Ammon's horn (tissue), 1 donor: ENCODE results near the gene KRTCAP2.

Experiments
- DNase-seq: peaks from one replicate; pipeline ENCODE4 v3.0.0-alpha.2; 2016; ENCODE audit warnings: low spot score

KRTCAP2 gene

DNA sequence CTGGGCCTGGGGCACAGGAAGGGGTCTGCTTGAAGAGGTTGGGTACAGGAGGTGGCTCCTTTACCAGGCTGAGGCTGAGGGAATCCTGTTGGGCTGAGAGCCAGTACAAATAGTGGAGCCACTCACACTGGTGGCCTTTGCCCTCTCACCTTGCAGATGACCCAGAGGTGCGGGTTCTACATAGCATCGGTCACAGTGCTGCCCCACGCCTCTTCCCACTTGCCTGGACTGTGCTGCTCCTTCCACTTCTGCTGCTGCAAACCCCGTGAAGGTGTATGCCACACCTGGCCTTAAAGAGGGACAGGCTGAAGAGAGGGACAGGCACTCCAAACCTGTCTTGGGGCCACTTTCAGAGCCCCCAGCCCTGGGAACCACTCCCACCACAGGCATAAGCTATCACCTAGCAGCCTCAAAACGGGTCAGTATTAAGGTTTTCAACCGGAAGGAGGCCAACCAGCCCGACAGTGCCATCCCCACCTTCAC lies 39.3 kb downstream of the KRTCAP2 start:
- no peak for DNase-seq

DNA sequence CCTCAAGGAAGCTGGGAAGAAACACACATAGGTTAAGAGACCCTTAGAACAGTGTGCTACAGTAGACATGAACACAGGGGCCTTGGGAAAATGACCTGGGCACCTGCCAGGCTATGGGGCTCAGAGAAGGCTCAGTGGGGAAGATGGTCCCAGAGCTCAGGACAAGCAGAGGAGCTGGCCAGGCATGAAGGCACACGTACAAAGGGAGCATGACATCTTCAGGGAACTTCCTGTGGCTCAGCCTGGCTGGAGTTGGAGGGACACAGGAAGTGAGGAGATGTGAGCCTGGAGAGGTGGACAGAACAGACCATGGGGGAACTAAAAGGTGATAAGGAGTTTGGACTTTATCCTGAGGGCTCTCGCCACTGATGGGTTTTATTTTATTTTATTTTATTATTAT lies 41.2 kb downstream of the KRTCAP2 start:
- DNase-seq, result no peak

DNA sequence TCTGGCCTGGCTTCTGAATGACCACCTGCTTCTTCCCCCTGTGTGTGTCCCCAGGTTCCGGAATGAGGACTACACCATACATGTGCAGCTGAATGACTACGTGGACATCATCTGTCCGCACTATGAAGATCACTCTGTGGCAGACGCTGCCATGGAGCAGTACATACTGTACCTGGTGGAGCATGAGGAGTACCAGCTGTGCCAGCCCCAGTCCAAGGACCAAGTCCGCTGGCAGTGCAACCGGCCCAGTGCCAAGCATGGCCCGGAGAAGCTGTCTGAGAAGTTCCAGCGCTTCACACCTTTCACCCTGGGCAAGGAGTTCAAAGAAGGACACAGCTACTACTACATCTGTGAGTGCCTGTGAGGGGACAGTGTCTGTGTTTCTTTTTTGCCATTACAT lies 41.8 kb downstream of the KRTCAP2 start:
- DNase-seq, result no peak

DNA sequence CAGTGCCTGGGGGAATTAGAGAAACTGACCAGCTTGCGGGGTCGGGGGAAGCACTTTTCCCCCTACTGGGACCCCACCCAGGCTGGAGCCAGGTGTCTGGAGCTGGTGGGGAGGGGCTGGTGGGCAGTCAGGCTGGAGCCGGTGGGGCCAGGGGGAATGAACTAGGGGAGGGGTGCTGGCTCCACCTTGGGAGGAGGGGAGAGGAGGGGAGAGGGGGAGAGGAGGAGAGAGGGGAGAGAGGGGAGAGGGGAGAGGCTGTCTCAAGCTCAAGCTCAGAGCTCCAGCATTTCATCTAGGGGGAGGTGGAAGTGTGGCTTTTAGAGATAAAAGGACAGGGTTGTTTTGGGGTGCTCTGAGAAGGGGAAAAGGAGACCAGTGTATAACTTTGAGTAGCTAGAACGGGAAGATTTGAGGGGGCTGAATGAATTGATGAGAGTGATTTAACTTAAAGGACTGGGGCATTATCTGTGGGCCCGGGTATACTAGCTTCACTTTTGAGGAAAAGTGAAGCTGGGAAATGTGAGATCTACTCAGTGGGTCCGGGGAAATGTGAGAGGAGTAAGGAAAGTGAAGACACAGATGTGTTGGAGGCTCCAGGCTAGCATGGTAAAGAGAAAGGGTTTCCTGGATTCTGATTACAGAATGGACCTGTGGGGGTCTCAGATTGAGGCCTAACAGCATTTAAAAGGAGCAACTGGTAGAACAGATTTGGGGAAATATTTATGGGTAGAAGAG lies 42.7 kb downstream of the KRTCAP2 start:
- no peak for DNase-seq

DNA sequence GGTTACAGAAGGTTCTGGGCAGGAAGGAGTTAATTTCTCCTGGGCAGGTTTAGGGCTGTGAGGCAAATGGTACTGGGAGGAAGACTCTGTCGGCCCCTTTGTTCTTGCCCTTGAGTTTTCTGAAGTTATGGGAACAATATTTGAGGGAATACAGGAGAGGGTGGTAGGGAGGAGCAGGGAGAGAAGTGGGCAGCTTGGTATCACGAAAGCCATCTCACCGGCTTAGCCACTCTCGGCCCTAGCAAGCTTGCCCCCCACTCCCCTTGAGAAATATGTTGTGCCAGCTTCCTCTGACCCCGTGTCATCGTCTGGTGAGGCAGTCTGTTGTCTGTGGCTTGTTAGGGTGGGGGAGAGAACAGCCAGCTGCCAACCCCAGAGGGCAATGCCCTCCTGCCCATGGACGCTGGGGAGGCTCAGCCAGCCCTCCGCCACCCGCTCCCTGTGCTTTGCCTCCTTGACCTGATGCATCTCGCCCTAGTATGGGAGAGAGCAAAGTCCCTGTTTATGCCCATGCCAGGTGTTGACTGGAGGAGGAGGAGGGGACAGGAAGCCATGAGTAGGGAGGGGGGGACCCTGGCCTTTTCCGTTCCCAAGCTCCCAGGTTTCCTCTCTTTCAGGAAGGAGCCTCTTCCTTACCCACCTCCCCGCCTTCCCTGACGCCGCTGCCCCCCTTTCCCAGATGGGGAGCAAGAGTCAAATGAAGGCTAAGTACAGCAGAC lies 44.2 kb downstream of the KRTCAP2 start:
- DNase-seq, result peak; percentile 77

DNA sequence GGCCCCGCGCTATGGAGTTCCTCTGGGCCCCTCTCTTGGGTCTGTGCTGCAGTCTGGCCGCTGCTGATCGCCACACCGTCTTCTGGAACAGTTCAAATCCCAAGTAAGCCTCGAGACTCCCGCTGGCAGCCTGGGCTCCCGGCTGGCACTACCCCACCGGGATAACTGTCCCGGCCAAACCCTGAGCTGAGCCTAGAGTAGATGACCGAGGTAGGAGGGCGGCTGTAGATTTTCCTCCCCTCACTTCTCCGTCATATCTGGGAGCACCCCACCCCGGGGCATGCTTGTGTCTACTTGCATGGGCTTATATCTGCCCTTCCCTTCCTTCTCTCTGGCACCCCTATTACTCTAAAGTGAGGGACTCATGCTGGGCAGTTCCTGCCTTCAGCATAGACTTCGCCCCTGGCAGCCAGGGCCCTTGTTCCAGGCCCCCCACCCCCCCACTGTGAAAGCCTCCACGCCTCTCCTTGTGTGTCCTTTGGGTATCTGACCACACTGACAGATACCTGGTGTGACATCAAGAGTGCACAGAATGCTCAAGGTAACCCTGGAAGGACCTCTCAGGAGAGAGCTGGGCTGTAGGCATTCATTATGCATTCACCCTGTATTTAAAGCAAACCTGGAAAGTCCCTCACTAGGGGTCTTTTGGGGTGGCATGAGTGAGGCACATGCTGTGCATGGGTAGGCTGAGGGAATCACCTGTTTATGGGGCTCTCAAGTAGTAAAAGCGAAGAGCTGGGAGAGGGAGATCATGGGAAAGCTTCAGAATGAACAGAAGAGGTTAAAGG lies 44.9 kb downstream of the KRTCAP2 start:
- no peak for DNase-seq

DNA sequence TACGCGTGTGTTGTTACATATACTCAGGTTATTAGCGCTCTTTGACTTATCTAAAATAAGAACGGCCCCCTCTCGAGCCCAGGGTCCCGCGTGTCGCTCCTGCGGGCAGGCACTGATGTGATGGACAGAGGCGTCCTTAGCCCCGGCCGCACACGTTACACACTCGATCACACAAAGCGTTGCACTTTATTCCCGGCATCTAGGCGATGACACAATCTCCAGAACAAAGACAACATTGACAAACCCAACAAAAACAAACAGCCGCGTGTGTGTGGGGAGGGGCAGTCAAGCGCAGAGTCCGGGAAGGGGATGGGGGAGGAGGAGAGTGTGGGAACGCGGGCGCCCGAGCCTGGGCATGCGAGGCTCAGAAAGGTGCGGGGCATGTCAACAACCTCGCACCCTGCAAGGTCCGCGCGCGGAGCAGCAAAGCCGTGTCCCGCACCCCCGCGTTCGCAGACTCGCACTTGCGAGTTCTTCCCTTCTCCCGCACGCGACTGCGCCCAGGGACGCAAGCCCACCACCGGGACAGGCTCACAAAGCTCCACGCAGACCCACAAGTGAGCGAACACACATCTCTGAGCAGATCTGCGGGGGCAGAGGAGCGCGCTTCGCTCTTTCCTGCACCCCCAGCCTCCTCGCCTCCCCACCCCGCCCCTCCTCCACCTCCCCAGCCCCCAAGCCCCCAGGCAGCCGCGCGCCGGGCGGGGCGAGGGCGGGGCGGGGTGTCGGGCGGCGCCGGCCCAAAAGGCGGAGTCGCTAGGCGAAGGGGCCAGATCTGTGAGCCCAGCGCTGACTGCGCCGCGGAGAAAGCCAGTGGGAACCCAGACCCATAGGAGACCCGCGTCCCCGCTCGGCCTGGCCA lies 45.8 kb downstream of the KRTCAP2 start, which contains the start of gene EFNA1:
Gene EFNA1, plus strand, starts transcription at position 772 of the 862 bp plus-strand sequence. CDS start 102 bp downstream, outside the sequence.
- DNase-seq, result peak; percentile 96

DNA sequence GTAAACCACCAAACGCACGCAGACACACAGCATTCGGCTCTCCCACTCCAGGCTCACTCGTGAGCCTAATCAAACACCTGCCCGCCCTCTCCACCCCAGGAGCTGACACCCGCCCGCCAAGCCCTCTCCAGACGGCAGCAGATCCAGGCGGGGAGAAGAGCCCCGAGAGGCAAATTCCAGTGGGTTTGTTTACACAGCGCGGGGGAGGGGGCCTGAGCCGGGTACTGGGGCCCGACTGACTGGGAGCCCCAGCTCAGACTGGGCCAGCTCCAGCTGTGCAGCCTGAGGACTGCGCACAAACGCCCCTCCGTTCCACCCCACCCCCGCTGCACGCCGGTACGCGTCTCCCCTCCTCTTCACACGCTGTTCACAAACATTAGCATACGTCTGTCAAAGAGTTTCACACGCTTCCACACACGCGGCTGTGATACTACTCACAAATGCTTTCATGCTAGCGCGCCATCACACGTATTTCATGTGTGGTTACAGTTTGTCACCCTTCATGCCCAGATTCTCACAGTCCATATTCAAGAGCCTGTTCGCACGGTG lies 46.5 kb downstream of the KRTCAP2 start:
- DNase-seq, result peak; percentile 78

DNA sequence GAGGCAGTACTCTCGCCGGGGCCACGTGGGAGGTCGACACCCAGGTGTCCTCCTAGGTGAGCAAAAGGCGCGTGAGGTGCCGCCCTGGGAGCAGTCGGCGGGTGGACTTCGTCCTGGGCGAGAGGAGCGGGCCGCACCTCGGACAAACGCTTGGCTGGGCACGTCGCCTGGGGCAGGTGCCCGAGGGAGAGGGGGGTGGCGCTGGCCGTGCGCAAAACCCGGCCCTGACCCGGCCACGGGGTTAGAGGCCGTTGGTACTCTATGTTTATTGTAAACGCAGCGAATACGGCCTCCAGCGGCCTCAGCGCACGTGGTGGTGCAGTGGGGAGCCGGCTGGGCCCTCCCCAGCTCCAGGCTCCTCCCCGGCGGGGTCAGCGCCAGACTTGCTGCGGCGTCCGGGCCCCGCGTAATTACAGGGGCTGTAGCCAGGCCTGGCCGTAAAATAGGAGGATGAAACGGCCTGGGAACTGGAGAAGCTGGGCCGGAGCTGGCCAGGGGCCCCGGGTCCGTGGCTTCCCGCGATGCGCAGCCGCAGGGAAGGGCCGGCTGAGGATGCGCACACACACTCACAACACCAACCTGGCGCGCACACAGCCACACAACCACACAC lies 47.1 kb downstream of the KRTCAP2 start:
- peak; percentile 84 for DNase-seq

DNA sequence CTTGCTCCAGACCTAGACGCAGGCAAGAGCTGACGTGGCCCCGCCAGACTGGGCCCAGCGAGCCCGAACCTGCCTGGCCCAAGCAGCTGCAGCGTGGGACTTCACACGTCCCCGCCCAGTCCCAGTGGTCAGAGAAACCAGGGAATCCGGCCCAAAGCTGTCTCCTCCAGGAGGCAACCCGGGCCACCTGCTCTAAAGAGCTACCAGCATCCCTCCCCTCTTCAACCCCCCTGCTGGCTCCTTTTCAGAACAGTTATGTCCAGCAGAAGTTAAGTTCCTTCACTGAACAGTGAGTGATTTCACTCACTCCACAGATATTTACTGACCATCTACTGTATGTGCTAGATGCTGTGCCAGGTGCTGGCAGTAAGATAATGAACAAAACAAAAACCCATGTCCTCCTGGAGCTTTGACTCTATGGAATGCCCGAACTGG lies 47.6 kb downstream of the KRTCAP2 start:
- DNase-seq, result no peak

DNA sequence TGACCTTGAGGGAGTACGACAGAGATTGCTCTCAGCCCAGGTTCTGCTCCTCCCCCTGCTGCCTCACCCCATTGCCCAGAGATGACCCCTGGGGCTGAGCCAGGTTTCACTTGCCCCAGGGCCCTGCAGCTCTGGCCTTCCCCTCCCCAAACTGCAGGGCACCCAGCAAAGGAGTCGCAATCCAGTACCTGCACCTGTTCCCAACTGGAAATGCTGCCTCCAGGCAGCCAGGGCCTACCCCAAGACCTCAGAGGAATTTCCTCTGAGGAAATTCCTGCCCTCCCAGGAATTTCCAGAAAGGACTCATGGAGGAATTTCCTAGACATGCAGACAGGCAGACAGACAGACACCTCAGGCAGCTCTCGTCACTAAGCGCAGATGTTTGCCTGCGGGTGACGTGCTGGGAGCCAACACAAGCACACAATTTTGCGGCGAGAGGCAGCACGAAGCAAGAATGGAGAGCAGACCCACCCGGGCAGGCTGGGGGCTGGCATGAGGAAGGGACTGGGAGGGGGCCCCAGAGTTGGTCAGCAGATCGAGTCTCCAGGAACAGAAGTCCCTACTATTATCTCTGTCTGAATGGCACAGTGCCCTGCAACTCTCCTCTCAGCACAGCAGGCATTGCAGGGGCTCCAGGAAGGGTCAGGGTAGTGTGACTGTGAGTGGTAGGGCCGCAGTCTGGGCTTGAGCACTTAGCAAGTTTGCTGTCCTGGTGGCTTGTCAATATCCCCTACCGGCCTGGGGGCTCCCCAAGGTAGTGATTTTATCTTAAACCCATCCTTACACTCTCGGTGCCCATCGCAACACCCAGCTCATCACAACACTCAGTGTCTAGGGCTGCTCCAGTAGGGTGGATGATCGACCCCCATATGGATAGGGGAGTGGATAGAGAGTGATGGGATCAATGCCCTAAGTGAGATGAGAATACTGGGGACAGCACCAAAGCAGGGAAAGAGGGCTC lies 48.3 kb downstream of the KRTCAP2 start:
- no peak for DNase-seq

DNA sequence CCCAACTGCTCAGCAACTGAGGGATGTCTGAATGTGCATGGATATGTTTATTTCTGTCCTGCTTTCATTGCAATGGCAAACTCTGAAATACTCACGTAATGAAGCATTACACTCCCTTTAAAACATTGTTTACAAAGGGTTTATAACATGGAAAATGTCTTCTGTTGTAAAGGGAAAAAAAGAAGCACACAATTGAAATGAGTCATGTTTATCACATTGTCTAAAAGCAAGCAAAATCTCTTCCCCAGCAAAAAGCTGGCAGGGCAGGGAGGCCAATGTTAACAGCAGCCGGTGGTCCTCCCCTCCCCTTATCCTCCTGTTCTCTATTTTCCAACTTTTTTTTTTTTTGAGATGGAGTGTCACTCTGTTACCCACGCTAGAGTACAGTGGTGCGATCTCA lies 49.3 kb downstream of the KRTCAP2 start:
- no peak for DNase-seq

DNA sequence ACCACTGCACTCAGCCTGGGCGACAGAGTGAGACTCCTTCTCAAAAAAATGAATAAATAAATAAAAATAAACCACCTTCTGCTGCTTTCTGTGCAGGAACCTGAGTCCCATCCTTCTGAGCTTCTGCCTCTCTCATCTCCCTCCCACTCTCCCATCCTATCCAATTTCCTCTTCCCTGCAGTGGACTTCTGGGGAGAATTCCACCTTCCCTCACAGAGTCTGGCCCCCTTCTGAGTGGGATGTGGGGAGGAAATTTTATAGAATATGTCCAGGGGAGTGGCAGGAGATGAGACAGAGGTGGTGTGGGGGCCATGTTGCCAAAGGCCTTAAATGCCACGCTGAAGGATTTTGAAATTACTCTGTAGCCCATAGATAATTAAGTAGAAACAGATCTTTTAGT lies 50.8 kb downstream of the KRTCAP2 start:
- DNase-seq, result no peak

DNA sequence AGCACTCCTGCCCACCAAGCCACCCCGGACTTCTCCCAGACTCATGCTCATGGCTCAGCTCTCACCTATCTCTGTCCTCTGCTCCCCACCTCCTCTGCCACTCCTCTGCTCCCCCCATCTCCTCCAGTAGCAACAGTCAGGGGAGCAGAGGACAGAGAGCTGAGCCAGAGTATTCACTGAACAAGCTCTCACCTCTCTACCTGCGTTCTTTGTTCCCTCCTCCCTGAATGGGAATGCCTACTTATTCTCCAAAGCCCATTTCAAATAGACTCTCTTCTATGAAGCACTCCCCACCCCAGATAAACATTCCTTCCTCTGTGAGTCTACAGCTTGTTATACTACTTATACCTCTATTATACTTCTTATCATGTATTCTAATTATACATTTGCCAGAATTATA lies 51.9 kb downstream of the KRTCAP2 start:
- no peak for DNase-seq

DNA sequence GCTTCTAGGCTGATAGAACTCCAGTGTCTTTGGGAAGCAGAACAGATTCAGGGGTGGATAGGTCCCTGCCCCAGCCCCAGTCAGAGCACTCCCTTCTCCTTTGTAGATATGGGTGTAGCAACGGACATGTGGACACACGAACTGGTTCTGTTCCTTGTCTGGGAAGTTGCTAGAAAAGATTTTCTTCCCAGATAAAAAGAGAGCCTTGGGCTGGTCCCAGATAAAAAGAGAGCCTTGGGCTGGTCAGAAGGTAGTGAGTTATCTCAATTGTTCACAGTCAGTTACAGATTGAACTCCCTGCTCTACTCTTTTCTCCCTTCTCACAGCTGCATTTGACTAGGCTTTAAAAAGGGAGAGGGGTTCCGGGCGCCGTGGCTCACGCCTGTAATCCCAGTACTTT lies 52.9 kb downstream of the KRTCAP2 start:
- DNase-seq, result no peak
